ENCODE measurements around the gene NPAS1. TPM values are rescaled to one million over a fixed set of nuclear protein-coding genes. Genes with fewer than 3 reads are reported as not detected.

NPAS1 gene
- total RNA-seq, 3 donors from 2014 or later (not counting 1 experiment from before 2014, with no cell fraction given) = 0.64 to 0.65 TPM; not detected in 1

DNA sequence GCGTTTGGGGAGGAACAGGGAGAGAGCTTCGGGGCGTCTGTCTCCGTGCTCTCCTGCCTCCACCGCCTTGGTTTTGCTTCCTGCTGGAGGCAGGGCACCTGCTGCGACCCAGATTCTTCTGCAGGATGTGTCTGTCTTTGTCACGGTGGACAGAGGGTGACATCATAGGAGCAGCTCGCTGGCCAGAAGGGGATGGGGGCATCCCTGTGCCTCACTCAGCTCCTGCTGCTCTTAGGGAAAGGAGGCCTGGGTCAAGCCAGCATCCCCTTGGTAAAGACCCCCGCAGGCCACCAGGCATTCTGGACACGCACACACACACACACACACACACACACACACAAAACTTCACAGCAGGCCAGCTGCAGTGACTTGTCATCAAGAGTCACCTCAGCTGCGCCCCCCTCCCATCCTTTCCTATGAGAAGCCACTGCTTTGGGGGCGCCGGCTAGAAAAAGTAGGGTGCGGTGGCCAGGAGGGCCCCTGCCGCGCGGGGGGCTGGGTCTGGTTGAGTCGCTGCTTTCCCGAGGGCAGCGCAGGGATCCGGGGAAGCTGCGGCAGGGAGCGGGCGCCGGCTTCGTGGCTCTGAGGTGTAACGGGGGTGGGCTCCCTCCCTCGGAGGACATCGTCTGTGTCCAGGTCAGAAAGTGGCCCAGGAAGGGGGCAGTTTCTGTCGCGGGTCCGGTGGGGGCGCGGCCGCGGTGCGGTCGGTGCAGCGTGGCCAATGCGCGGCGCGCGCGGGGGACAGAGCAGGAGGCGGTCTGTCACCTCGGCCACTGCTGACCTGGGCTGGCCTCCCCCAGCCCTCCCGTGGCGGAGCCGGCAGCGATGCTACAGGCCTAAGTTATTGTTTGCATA is 15.8 kb upstream of the NPAS1 start:
- Mint-ChIP-seq H3K4me3 (no peak overlapping the region), H3K9me3 (no peaks in the 10 kb centered on the region), H3K27me3 (ENCODE audit: low read depth in 2 of 2) (peaks cover 0 to 11% of the 10 kb centered on the region in 2 donors), H3K4me1 (peaks cover 13 to 20% of the 10 kb centered on the region in 2 donors), H3K36me3 (no peaks in the 10 kb centered on the region), H3K27ac (no peak overlapping the region)
- H3K27me3 ChIP-seq (ENCODE audit: control insufficient read depth, insufficient read depth, low read length) = no peaks in the 10 kb centered on the region
- intact Hi-C loops (cut with micrococcal nuclease) = no loop called here
- H3K9me3 ChIP-seq (ENCODE audit: control insufficient read depth, insufficient read depth, low read length) = peaks cover 3% of the 10 kb centered on the region
- TF ChIP-seq, protein P1, sequence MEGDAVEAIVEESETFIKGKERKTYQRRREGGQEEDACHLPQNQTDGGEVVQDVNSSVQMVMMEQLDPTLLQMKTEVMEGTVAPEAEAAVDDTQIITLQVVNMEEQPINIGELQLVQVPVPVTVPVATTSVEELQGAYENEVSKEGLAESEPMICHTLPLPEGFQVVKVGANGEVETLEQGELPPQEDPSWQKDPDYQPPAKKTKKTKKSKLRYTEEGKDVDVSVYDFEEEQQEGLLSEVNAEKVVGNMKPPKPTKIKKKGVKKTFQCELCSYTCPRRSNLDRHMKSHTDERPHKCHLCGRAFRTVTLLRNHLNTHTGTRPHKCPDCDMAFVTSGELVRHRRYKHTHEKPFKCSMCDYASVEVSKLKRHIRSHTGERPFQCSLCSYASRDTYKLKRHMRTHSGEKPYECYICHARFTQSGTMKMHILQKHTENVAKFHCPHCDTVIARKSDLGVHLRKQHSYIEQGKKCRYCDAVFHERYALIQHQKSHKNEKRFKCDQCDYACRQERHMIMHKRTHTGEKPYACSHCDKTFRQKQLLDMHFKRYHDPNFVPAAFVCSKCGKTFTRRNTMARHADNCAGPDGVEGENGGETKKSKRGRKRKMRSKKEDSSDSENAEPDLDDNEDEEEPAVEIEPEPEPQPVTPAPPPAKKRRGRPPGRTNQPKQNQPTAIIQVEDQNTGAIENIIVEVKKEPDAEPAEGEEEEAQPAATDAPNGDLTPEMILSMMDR (IDR thresholded peaks at IDR 0.05) = no peak
- H3K4me1 ChIP-seq (ENCODE audit: control insufficient read depth, insufficient read depth, low read length) = peaks cover 7% of the 10 kb centered on the region
- ATAC-seq = peak in 1 of 3 donors; percentile 43
- H3K4me3 ChIP-seq (ENCODE audit: low read length) = no peak overlapping the region
- H3K27ac ChIP-seq (ENCODE audit: low read length) = no peak overlapping the region
- H3K36me3 ChIP-seq (ENCODE audit: control insufficient read depth, insufficient read depth, low read length) = peaks cover 17% of the 10 kb centered on the region
- 26% methylated on average over 51 of the region's 51 CpGs for WGBS (ENCODE audit: insufficient coverage)
- no peak for DNase-seq

DNA sequence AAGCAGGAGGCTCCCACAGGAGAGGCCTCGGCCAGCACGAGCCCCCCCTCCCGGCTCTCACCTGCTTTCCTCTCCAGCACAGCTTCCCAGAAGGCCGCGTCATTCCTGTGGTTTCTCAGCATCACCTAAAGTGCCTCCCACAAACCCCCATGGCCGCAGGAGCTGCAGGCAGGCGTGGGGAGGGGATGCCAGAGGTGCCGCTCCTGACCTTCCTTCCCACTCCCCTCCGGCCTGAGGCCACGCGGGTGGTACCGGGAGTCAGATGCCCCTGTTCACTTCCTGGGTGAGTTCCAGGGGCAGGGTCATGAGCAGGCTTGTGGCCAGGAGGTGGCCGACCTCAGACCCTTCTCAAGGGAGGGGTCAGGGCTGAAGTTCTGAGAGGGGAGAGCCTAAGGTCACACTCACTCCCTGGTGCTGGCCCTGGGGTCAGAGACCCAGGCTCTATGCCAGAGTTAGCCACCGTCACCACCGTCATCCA is 14.4 kb upstream of the NPAS1 start:
- Mint-ChIP-seq H3K36me3 (no peaks in the 10 kb centered on the region), H3K27me3 (ENCODE audit: low read depth in 2 of 2) (peaks cover 0 to 11% of the 10 kb centered on the region in 2 donors), H3K27ac (no peak overlapping the region), H3K4me1 (peaks cover 13 to 20% of the 10 kb centered on the region in 2 donors), H3K4me3 (no peak overlapping the region), H3K9me3 (no peaks in the 10 kb centered on the region)
- H3K4me3 ChIP-seq (ENCODE audit: low read length) = no peak overlapping the region
- intact Hi-C loops (cut with micrococcal nuclease) = no loop called here
- peaks cover 3% of the 10 kb centered on the region for H3K9me3 ChIP-seq (ENCODE audit: control insufficient read depth, insufficient read depth, low read length)
- TF ChIP-seq, protein P1 (IDR thresholded peaks at IDR 0.05) = no peak
- DNase-seq (no peak), ATAC-seq (no peak)
- H3K27ac ChIP-seq (ENCODE audit: low read length) = no peak overlapping the region
- H3K4me1 ChIP-seq (ENCODE audit: control insufficient read depth, insufficient read depth, low read length) = peaks cover 7% of the 10 kb centered on the region
- 73% methylated on average over 15 of the region's 15 CpGs for WGBS (ENCODE audit: insufficient coverage)
- peaks cover 11% of the 10 kb centered on the region for H3K36me3 ChIP-seq (ENCODE audit: control insufficient read depth, insufficient read depth, low read length)
- H3K27me3 ChIP-seq (ENCODE audit: control insufficient read depth, insufficient read depth, low read length) = no peaks in the 10 kb centered on the region

DNA sequence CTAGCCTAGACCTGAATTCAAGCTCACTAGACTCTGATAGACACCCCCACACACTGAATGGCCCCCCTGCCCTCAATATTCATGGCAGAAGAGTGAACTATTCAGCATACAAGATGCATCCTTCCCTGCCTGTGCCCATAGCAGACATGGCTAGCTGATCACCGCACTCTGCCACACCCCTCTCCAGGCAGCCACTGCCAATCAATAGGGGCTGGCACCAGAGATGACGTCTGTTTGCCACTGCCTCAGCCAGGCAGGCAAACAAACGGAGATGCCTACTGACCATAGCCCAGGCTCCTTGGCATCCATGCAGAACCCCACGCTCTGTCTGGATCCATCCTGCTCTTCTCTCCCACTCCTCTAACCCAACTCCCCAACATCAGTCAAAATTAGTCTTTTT is 13.8 kb upstream of the NPAS1 start:
- ATAC-seq (no peak), DNase-seq (no peak)
- Mint-ChIP-seq H3K9me3 (no peaks in the 10 kb centered on the region), H3K27ac (no peak overlapping the region), H3K4me3 (no peak overlapping the region), H3K27me3 (ENCODE audit: low read depth in 2 of 2) (peaks cover 0 to 11% of the 10 kb centered on the region in 2 donors), H3K36me3 (no peaks in the 10 kb centered on the region), H3K4me1 (peaks cover 13 to 20% of the 10 kb centered on the region in 2 donors)
- no peak overlapping the region for H3K4me3 ChIP-seq (ENCODE audit: low read length)
- H3K9me3 ChIP-seq (ENCODE audit: control insufficient read depth, insufficient read depth, low read length) = peaks cover 3% of the 10 kb centered on the region
- intact Hi-C loops (cut with micrococcal nuclease) = no loop called here
- H3K27ac ChIP-seq (ENCODE audit: low read length) = no peak overlapping the region
- peaks cover 7% of the 10 kb centered on the region for H3K4me1 ChIP-seq (ENCODE audit: control insufficient read depth, insufficient read depth, low read length)
- H3K36me3 ChIP-seq (ENCODE audit: control insufficient read depth, insufficient read depth, low read length) = peaks cover 6% of the 10 kb centered on the region
- TF ChIP-seq, protein P1 (IDR thresholded peaks at IDR 0.05) = no peak
- no peaks in the 10 kb centered on the region for H3K27me3 ChIP-seq (ENCODE audit: control insufficient read depth, insufficient read depth, low read length)
- 89% methylated on average over 4 of the region's 4 CpGs for WGBS (ENCODE audit: insufficient coverage)
